ENCODE measurements around the gene CRYBB1. TPM values are rescaled to one million over a fixed set of nuclear protein-coding genes. Genes with fewer than 3 reads are reported as not detected.

CRYBB1 gene
- total RNA-seq, 1 experiment from 2014 or later: not detected

- Histone ChIP-seq H3K36me3 (ENCODE audit: low read depth, low read length) (no peaks in the 10 kb centered on the region), H3K9me3 (ENCODE audit: low read length) (no peaks in the 10 kb centered on the region), H3K9me2 (replicated peaks; ENCODE audit: low read length) (no peaks in the 10 kb centered on the region), H3K4me3 (ENCODE audit: low read length) (no peak overlapping the region), H3K27me3 (ENCODE audit: low read length) (no peaks in the 10 kb centered on the region), H3K27ac (ENCODE audit: low read length) (no peak overlapping the region), H3K4me1 (ENCODE audit: insufficient read depth, low read length) (no peaks in the 10 kb centered on the region), H4K20me1 (ENCODE audit: low read length) (no peaks in the 10 kb centered on the region), H3F3A (ENCODE audit: low read length, unreplicated experiment) (no peaks in the 10 kb centered on the region), H3K79me2 (ENCODE audit: low read length) (no peaks in the 10 kb centered on the region), H3K9ac (ENCODE audit: low read length) (no peak overlapping the region), H2AFZ (ENCODE audit: low read length) (no peak overlapping the region), H3K4me2 (ENCODE audit: low read length) (no peak overlapping the region)
- no TSS peak for BruUV-seq (replicated peaks)
- POLR2A ChIA-PET (ENCODE audit: unreplicated experiment): no interaction called here
- TF ChIP-seq CTCF (conservative IDR thresholded peaks at IDR 0.05; ENCODE audit: low read depth, low read length) (peak; percentile 21; the same call in 1 of the 2 replicates), EZH2 (IDR thresholded peaks at IDR 0.05; ENCODE audit: low read length, unreplicated experiment) (no peak)
- ATAC-seq (no peak), DNase-seq (no peak)
- intact Hi-C loops (cut with micrococcal nuclease): no loop called here
- CTCF ChIA-PET: no interaction called here
These were observed 54.8 kb downstream of the CRYBB1 start for GRCh38 chr22:26563022-26563421.

- Histone ChIP-seq H3K9me2 (replicated peaks; ENCODE audit: low read length) (no peaks in the 10 kb centered on the region), H3K79me2 (ENCODE audit: low read length) (no peaks in the 10 kb centered on the region), H3K4me3 (ENCODE audit: low read length) (no peak overlapping the region), H3K9ac (ENCODE audit: low read length) (no peak overlapping the region), H3K27ac (ENCODE audit: low read length) (no peak overlapping the region), H3K27me3 (ENCODE audit: low read length) (no peaks in the 10 kb centered on the region), H3K36me3 (ENCODE audit: low read depth, low read length) (no peaks in the 10 kb centered on the region), H4K20me1 (ENCODE audit: low read length) (no peaks in the 10 kb centered on the region), H2AFZ (ENCODE audit: low read length) (no peak overlapping the region), H3K4me2 (ENCODE audit: low read length) (no peak overlapping the region), H3K4me1 (ENCODE audit: insufficient read depth, low read length) (no peaks in the 10 kb centered on the region), H3K9me3 (ENCODE audit: low read length) (no peaks in the 10 kb centered on the region), H3F3A (ENCODE audit: low read length, unreplicated experiment) (no peaks in the 10 kb centered on the region)
- ATAC-seq: no peak
- ChIA-PET POLR2A (ENCODE audit: unreplicated experiment) (no interaction called here), CTCF (no interaction called here)
- intact Hi-C loops (cut with micrococcal nuclease): no loop called here
- TF ChIP-seq EZH2phosphoT487 (IDR thresholded peaks at IDR 0.05; ENCODE audit: borderline replicate concordance, low read length) (no peak), CTCF (conservative IDR thresholded peaks at IDR 0.05; ENCODE audit: low read depth, low read length) (no peak), EZH2 (IDR thresholded peaks at IDR 0.05; ENCODE audit: low read length, unreplicated experiment) (no peak)
- BruUV-seq (replicated peaks): no TSS peak
- DNase-seq: no peak
These were observed 55.9 kb downstream of the CRYBB1 start for GRCh38 chr22:26561756-26562417.

GRCh38 chr22:26559961-26560575 lies 57.8 kb downstream of the CRYBB1 start:
- Histone ChIP-seq H3K27me3 (ENCODE audit: low read length) (no peaks in the 10 kb centered on the region), H3F3A (ENCODE audit: low read length, unreplicated experiment) (no peaks in the 10 kb centered on the region), H3K9ac (ENCODE audit: low read length) (no peak overlapping the region), H3K9me2 (replicated peaks; ENCODE audit: low read length) (no peaks in the 10 kb centered on the region), H2AFZ (ENCODE audit: low read length) (no peak overlapping the region), H3K4me1 (ENCODE audit: insufficient read depth, low read length) (no peaks in the 10 kb centered on the region), H3K27ac (ENCODE audit: low read length) (no peak overlapping the region), H3K79me2 (ENCODE audit: low read length) (no peaks in the 10 kb centered on the region), H3K4me2 (ENCODE audit: low read length) (no peak overlapping the region), H4K20me1 (ENCODE audit: low read length) (no peaks in the 10 kb centered on the region), H3K4me3 (ENCODE audit: low read length) (no peak overlapping the region), H3K36me3 (ENCODE audit: low read depth, low read length) (no peaks in the 10 kb centered on the region), H3K9me3 (ENCODE audit: low read length) (no peaks in the 10 kb centered on the region)
- TF ChIP-seq EZH2 (IDR thresholded peaks at IDR 0.05; ENCODE audit: low read length, unreplicated experiment): no peak
- no peak for TF ChIP-seq EZH2phosphoT487 (IDR thresholded peaks at IDR 0.05; ENCODE audit: borderline replicate concordance, low read length)
- TF ChIP-seq CTCF (conservative IDR thresholded peaks at IDR 0.05; ENCODE audit: low read depth, low read length): no peak
- no TSS peak for BruUV-seq (replicated peaks)
- ChIA-PET POLR2A (ENCODE audit: unreplicated experiment) (no interaction called here), CTCF (no interaction called here)
- intact Hi-C loops (cut with micrococcal nuclease): no loop called here
- no peak for ATAC-seq
- DNase-seq: no peak

Measured in PC-3 (cell line).